Subcutaneous abdominal adipose tissue (tissue), 5 donors: ENCODE data around the gene LAD1.

Experiments
- H3K27ac ChIP-seq: one replicate; pipeline ENCODE4 v1.7.0; 2013; ENCODE audit warnings: low read depth, mild to moderate bottlenecking, inconsistent platforms, low read length, moderate library complexity
- H3K27me3 ChIP-seq, 5 donors: one replicate each; pipeline ENCODE4 v1.7.0; 2013; ENCODE audit warnings: low read length in 5 of 5, inconsistent platforms in 1 of 5; ENCODE audit not compliant: control insufficient read depth in 5 of 5, insufficient read depth in 4 of 5
- H3K36me3 ChIP-seq, 5 donors: one replicate each; pipeline ENCODE4 v1.7.0; 2013; ENCODE audit warnings: low read length in 5 of 5; ENCODE audit not compliant: control insufficient read depth in 5 of 5, insufficient read depth in 5 of 5
- H3K4me1 ChIP-seq, 5 donors: one replicate each; pipeline ENCODE4 v1.7.0; 2013; ENCODE audit warnings: low read length in 5 of 5, mild to moderate bottlenecking in 3 of 5, moderate library complexity in 1 of 5; ENCODE audit not compliant: control insufficient read depth in 5 of 5, insufficient read depth in 5 of 5
- H3K4me3 ChIP-seq, 5 donors: one replicate each; pipeline ENCODE4 v1.7.0; 2013; ENCODE audit warnings: low read length in 5 of 5, low read depth in 1 of 5
- H3K9ac ChIP-seq, 5 donors: one replicate each; pipeline ENCODE4 v1.7.0; 2013; ENCODE audit warnings: low read length in 5 of 5, mild to moderate bottlenecking in 4 of 5, moderate library complexity in 3 of 5
- H3K9me3 ChIP-seq, 5 donors: one replicate each; pipeline ENCODE4 v1.7.0; 2013; ENCODE audit warnings: low read length in 5 of 5; ENCODE audit not compliant: control insufficient read depth in 5 of 5
- donor health status: healthy.
- donor health status: healthy.
- donor health status: healthy.
- donor health status: healthy.
- donor health status: healthy.

Gene LAD1

DNA sequence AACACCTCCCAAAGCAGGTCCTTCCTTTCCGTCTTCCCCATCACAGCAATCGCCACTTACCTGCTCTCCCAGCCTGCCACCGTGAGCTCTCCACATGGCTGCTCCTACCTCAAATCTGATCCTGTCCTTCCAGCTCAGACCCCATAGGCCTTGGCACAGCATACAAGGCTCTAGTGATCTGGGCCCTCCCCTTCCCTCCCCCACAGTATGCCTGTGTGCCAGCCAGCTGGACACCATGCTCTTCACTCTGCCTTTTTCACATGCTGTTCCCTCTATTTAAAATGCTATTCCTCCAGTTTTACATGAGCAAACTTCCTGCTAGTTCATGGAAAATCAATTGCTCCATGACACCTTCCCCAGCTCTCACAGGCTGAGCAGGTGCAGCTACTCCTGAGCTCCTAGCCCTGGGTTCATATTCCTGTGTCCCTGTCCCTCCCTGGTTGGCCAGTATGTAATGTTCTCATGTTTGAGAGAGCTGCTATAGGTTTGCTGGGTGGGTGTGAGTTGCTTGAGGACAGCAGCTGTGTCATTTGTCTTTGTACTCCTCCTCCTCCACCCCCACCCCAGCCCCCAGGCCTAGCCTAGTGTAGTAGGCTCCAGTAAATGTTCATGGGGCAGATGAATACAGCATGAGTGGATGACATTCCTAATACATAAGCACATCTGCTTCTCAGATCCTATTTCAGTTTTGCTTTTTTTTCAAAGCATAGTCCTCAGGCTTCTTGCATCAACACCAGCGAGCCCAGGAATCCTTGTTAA is 15.3 kb downstream of the LAD1 start:
- H3K27ac ChIP-seq, result no peak overlapping the region

DNA sequence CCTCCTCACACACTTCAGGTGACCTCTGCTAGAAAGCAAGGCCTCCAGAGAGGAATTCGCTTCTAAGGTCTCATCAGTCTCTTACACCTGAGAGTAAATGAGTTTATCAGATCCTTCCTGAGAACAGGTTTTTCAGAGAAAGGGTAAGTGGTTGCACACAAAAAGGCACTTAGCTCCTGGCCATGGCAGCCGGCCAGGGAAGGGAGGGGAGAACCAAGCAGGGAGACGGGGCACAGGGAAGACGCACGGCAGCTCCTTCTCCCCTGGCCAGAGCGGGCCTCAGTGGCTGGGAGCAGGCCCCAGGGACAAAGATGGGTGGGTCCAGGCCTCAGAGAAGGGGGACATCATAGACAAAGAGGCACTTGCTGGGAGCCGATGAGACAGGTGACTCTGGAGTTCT is 18.0 kb downstream of the LAD1 start:
- H3K27me3 ChIP-seq, result peaks cover 3 to 30% (median 21%) of the 10 kb centered on the region in 5 donors
- H3K9me3 ChIP-seq, result no peaks in the 10 kb centered on the region
- H3K4me3 ChIP-seq, result no peak overlapping the region
- H3K27ac ChIP-seq, result no peak overlapping the region
- no peaks in the 10 kb centered on the region for H3K36me3 ChIP-seq
- no peaks in the 10 kb centered on the region for H3K4me1 ChIP-seq
- no peak overlapping the region for H3K9ac ChIP-seq

More for the DNA sequence above, 15.3 kb downstream of the LAD1 start:
- Histone ChIP-seq H3K4me3 (no peak overlapping the region), H3K36me3 (no peaks in the 10 kb centered on the region), H3K9ac (no peak overlapping the region), H3K27me3 (peaks cover 6 to 28% (median 13%) of the 10 kb centered on the region in 5 donors), H3K4me1 (no peaks in the 10 kb centered on the region), H3K9me3 (no peaks in the 10 kb centered on the region)

DNA sequence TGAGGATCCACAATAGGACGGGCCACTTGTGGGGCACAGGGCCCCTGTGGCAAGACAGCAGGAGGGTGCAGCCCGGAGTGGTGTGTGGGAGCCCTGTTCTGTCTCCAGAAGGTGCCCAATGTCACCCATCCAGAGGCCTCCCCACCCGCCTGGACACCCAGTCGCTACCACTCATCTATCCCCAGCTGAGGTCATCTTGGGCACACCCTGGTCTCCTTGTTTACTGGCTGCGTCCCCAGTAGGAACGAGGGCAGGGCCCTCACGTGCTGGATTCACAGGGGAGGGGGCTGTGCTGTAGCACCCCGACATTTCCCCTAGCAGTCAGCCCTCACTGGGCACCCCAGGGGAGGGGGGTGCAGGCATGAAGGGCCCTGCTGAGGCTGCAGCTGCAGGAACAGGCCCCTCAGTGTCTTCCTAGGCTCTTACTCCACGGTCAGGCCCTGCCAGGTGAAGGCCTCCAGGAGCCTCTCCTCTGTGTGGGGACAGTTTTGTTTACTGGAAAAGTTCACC is 19.3 kb downstream of the LAD1 start:
- H3K4me1 ChIP-seq, result no peaks in the 10 kb centered on the region
- H3K4me3 ChIP-seq, result no peak overlapping the region

DNA sequence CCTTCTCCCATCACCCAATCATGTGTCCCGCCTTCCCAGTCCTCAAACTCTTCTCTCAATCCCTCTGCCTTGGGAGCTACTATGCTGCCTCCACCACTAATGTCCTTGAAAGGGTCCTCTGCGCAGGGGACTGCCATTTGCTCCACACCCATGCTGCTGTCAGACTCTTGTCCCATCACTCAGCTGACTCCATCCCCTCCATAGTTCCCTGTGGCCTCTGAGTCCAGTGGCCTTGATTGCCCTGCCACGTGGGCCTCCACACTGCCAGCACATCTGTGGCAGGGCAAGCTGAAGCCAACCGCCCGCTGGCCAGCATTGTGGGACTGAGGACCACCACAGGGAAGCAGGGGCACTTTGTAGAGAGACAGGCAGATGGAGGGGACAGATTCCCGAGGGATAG is 20.3 kb downstream of the LAD1 start:
- H3K9me3 ChIP-seq, result no peaks in the 10 kb centered on the region
- no peaks in the 10 kb centered on the region for H3K36me3 ChIP-seq
- no peak overlapping the region for H3K9ac ChIP-seq
- H3K4me1 ChIP-seq, result peaks cover 0 to 1% (median 0%) of the 10 kb centered on the region in 5 donors
- no peak overlapping the region for H3K27ac ChIP-seq
- peaks cover 0 to 40% (median 21%) of the 10 kb centered on the region in 5 donors for H3K27me3 ChIP-seq
- no peak overlapping the region for H3K4me3 ChIP-seq

More for the DNA sequence above, 19.3 kb downstream of the LAD1 start:
- peaks cover 0 to 40% (median 24%) of the 10 kb centered on the region in 5 donors for H3K27me3 ChIP-seq
- H3K9ac ChIP-seq, result no peak overlapping the region
- no peaks in the 10 kb centered on the region for H3K9me3 ChIP-seq
- H3K27ac ChIP-seq, result no peak overlapping the region
- H3K36me3 ChIP-seq, result no peaks in the 10 kb centered on the region

DNA sequence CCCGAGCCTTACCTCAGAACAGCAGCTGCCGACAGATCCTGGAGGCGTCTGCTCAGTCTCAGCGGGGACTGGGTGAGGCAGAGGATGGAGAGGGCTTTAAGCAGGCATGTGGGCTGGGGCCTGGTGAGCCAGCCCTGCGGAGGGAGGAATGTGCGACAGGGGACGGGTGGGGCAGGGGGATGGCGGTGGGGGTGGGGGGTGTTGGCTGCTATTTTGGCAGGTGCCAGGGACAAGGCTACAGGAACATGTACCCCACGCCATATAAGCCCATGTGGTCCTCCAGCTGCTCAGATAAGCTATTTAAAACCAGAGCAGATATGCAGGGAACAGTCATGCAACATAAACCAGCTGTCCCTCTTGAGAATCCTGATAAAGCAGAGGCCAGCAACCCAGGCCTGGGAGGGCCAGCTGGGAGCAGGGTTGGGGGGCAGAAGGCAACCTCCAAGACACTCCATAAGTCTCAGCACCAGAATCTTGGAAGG is 21.5 kb downstream of the LAD1 start, which contains the start of gene TNNT2:
Gene TNNT2 (minus strand): TSS at position 70 of the 482 bp plus-strand sequence. CDS start 4,426 bp downstream, outside the sequence.
- H3K9me3 ChIP-seq, result no peaks in the 10 kb centered on the region
- no peak within 1 kb of the TSS for H3K9ac ChIP-seq
- peaks cover 0 to 1% (median 0%) of the 10 kb centered on the region in 5 donors for H3K4me1 ChIP-seq
- no peaks in the 10 kb centered on the region for H3K36me3 ChIP-seq
- no peak within 1 kb of the TSS for H3K4me3 ChIP-seq
- no peak within 1 kb of the TSS for H3K27ac ChIP-seq
- peaks cover 0 to 46% (median 25%) of the 10 kb centered on the region in 5 donors for H3K27me3 ChIP-seq

DNA sequence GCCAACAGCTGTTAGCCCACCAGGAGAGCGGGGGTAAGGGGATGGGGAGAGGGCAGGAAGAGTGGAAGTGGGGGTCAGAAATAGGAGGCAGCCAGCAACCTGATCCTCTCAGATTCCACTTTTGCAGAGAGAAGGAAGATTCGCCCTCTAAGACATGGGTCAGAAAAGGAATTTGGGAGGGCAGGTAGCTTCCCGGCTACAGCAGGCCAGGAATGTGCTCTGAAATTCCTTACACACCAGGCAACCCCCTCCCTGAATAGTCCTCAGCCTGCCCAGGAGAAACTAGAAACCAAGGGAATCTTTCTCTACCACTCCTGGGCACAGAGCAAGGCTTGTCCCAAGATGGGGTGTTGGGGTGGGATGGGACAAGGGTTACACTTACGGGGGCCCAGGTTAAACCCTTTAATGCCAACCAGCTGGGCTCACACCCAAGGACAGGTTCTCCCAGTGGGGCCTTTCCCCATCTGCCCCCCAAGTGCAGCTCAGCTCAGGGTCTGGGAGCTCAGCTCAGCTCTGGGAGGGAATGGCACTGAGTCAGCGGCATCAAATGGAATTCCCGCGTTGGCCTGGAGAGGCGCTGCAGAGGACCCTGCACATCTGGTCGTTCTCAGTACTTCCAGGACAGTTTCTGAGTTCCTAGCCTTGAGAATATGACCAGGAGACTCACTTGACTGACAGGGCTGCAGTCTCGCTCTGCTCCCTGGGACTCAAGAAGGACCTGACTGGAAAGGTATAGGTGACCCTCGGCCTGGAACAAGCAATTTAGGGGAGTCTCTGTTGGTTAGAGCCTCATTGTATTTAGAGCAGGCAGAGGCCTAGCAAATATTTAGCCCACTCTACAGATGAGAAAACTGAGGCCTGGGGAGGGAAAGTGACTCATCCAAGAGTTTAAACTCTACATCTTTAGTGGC is 22.4 kb downstream of the LAD1 start:
- no peak overlapping the region for H3K9ac ChIP-seq
- no peaks in the 10 kb centered on the region for H3K36me3 ChIP-seq
- H3K27me3 ChIP-seq, result peaks cover 0 to 48% (median 24%) of the 10 kb centered on the region in 5 donors
- no peak overlapping the region for H3K27ac ChIP-seq
- peaks cover 0 to 1% (median 0%) of the 10 kb centered on the region in 5 donors for H3K4me1 ChIP-seq
- no peak overlapping the region for H3K4me3 ChIP-seq
- H3K9me3 ChIP-seq, result no peaks in the 10 kb centered on the region

DNA sequence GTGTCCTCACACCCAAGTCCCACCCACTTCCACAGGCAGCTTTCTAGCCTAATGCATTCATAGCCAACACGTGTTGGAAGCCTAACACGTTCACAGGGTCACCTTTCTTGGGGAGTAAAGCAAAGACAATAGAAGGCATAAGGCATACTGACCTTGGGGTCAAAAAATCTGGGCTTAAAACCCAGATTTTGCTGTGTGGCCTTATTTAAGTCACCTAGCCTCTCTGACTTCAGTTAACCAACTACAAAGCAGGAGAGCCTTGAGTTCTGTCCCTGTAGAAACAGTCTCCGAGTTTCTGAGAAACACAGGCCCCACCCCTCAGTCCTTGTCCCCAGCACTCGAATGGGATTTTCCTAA is 23.0 kb downstream of the LAD1 start:
- no peaks in the 10 kb centered on the region for H3K36me3 ChIP-seq
- peaks cover 0 to 1% (median 0%) of the 10 kb centered on the region in 5 donors for H3K4me1 ChIP-seq
- peaks cover 0 to 48% (median 24%) of the 10 kb centered on the region in 5 donors for H3K27me3 ChIP-seq

DNA sequence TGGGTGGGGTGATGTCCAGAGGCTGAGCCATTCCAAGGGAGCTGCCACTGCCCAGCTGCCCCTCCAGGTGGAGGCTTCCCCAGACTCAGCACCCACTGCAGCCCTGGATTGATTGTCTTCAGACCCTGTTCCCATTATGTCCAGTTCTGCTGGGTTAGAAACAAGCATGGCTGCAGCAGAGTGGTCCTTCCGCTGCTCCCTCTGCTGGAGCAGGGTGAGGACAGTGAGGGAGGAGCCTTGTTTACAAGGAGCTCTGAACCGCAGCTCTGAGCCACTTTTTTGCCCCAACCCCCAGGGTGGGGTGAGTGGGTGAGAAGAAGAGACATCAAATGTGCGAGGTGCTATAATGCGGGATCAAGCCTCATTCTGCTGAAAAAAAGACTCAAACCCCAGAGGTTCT is 24.0 kb downstream of the LAD1 start:
- Histone ChIP-seq H3K9me3 (no peaks in the 10 kb centered on the region), H3K4me3 (no peak overlapping the region), H3K9ac (no peak overlapping the region), H3K4me1 (peaks cover 0 to 1% (median 0%) of the 10 kb centered on the region in 5 donors), H3K36me3 (no peaks in the 10 kb centered on the region), H3K27me3 (peaks cover 0 to 48% (median 26%) of the 10 kb centered on the region in 5 donors), H3K27ac (no peak overlapping the region)

More for the DNA sequence above, 23.0 kb downstream of the LAD1 start:
- H3K9me3 ChIP-seq, result no peaks in the 10 kb centered on the region
- no peak overlapping the region for H3K27ac ChIP-seq
- no peak overlapping the region for H3K4me3 ChIP-seq
- H3K9ac ChIP-seq, result no peak overlapping the region

DNA sequence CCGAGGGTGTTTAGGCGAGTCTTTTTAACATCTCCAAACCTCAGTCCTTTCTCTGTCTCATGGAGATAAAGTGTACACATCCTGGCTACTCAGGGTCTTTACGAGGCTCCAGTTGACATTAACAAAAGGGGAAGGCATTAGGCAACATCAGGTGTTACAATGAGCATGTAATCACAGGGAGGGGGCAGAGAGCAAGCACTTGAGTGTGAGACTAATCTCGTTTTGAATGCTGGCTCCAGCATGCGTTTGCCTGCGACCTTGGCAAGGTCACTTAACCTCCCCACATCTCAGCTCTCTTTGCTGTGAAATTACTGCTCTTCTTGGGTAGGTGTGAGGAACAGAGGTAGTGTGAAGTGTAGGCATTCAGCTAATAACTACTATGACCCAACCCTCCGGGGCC is 24.8 kb downstream of the LAD1 start:
- H3K4me1 ChIP-seq, result peaks cover 0 to 3% (median 1%) of the 10 kb centered on the region in 5 donors
- no peak overlapping the region for H3K27ac ChIP-seq
- H3K4me3 ChIP-seq, result no peak overlapping the region
- H3K9ac ChIP-seq, result no peak overlapping the region
- no peaks in the 10 kb centered on the region for H3K9me3 ChIP-seq
- H3K36me3 ChIP-seq, result no peaks in the 10 kb centered on the region
- H3K27me3 ChIP-seq, result peaks cover 2 to 50% (median 30%) of the 10 kb centered on the region in 5 donors
